SK-N-MC (cell line): ENCODE measurements around the gene SCMH1.
"Not testable (repeated sequence)": the region's sequence is repeated elsewhere in the genome, so short reads cannot be mapped to it uniquely, and the experiment has no call there.

Experiments used
- DNase-seq: peaks from one replicate; pipeline ENCODE4 v3.0.0-alpha.2; 2011; ENCODE audit warnings: low read depth, low spot score
- H3K27ac ChIP-seq: fragments of 200-600 bp; sonication (generic); 2 replicates; pipeline ENCODE4 v1.5.1; 2016; ENCODE audit warnings: mixed run types
- H3K36me3 ChIP-seq: fragments of 200-600 bp; sonication (generic); 2 replicates; pipeline ENCODE4 v1.6.1; 2017; ENCODE audit warnings: antibody characterized with exemption, low read length, mixed read lengths; ENCODE audit not compliant: insufficient read depth
- H3K4me3 ChIP-seq: fragments of 200-600 bp; sonication (generic); 2 replicates; pipeline ENCODE4 v1.5.1; 2016
- H3K9ac ChIP-seq: fragments of 200-600 bp; sonication (generic); 2 replicates; pipeline ENCODE4 v1.8.0; 2017; ENCODE audit warnings: mixed run types, mixed read lengths; ENCODE audit not compliant: insufficient read length
- H3K9me3 ChIP-seq: fragments of 200-600 bp; sonication (generic); 2 replicates; pipeline ENCODE4 v1.6.1; 2017; ENCODE audit warnings: low read depth, mild to moderate bottlenecking, antibody characterized with exemption, low read length, moderate library complexity, mixed read lengths
- EZH2 ChIP-seq: fragments of 200-600 bp; sonication (generic); IDR thresholded peaks from one replicate; pipeline ENCODE4 v1.6.1; 2017; ENCODE audit warnings: antibody characterized with exemption
- FOXP2 ChIP-seq: optimal IDR thresholded peaks from 2 replicates; pipeline ENCODE3; 2011; ENCODE audit warnings: mild to moderate bottlenecking, moderate library complexity; ENCODE audit not compliant: insufficient read depth; ENCODE audit errors: extremely low read length, control extremely low read depth
- POLR2AphosphoS5 ChIP-seq: IDR thresholded peaks from 2 replicates; pipeline ENCODE4 v1.6.1; 2012; ENCODE audit warnings: mild to moderate bottlenecking, low read depth, low read length, borderline replicate concordance

The SCMH1 gene

GRCh38 chr1:41240781-41241353 lies 1.2 kb downstream of the SCMH1 start:
- no peak for DNase-seq
- no peaks in the 10 kb centered on the region for H3K36me3 ChIP-seq
- H3K4me3 ChIP-seq, result peak overlapping the region; percentile 85
- no peaks in the 10 kb centered on the region for H3K9me3 ChIP-seq
- H3K9ac ChIP-seq, result peak overlapping the region; percentile 85
- H3K27ac ChIP-seq, result peak overlapping the region; percentile 81
- TF ChIP-seq EZH2 (no peak), FOXP2 (no peak), POLR2AphosphoS5 (no peak)

GRCh38 chr1:41239988-41240610 lies 2.0 kb downstream of the SCMH1 start:
- Histone ChIP-seq H3K9ac (no peak overlapping the region), H3K27ac (peak overlapping the region; percentile 81), H3K9me3 (no peaks in the 10 kb centered on the region), H3K36me3 (no peaks in the 10 kb centered on the region), H3K4me3 (peak overlapping the region; percentile 85)
- DNase-seq, result peak; percentile 50
- no peak for TF ChIP-seq POLR2AphosphoS5
- TF ChIP-seq EZH2, result no peak
- TF ChIP-seq FOXP2, result no peak

GRCh38 chr1:41238311-41238988 lies 3.7 kb downstream of the SCMH1 start:
- DNase-seq, result no peak

GRCh38 chr1:41236781-41237180 lies 5.3 kb downstream of the SCMH1 start:
- Histone ChIP-seq H3K36me3 (no peaks in the 10 kb centered on the region), H3K9me3 (no peaks in the 10 kb centered on the region), H3K27ac (no peak overlapping the region), H3K4me3 (no peak overlapping the region), H3K9ac (no peak overlapping the region)
- DNase-seq, result no peak
- TF ChIP-seq FOXP2 (no peak), EZH2 (no peak), POLR2AphosphoS5 (no peak)

More at GRCh38 chr1:41238311-41238988, 3.7 kb downstream of the SCMH1 start:
- TF ChIP-seq FOXP2 (no peak), EZH2 (no peak), POLR2AphosphoS5 (no peak)
- Histone ChIP-seq H3K4me3 (no peak overlapping the region), H3K9ac (no peak overlapping the region), H3K36me3 (no peaks in the 10 kb centered on the region), H3K9me3 (no peaks in the 10 kb centered on the region), H3K27ac (no peak overlapping the region)

- TF ChIP-seq FOXP2, result no peak
- no peak for TF ChIP-seq EZH2
- no peak for TF ChIP-seq POLR2AphosphoS5
- no peaks in the 10 kb centered on the region for H3K36me3 ChIP-seq
- H3K9ac ChIP-seq, result no peak overlapping the region
- no peaks in the 10 kb centered on the region for H3K9me3 ChIP-seq
- H3K4me3 ChIP-seq, result no peak overlapping the region
- DNase-seq, result no peak
- H3K27ac ChIP-seq, result no peak overlapping the region
Measured at GRCh38 chr1:41235893-41236292, 6.2 kb downstream of the SCMH1 start.

- Histone ChIP-seq H3K27ac (no peak overlapping the region), H3K9ac (no peak overlapping the region), H3K4me3 (no peak overlapping the region), H3K9me3 (no peaks in the 10 kb centered on the region), H3K36me3 (no peaks in the 10 kb centered on the region)
- TF ChIP-seq POLR2AphosphoS5, result no peak
- DNase-seq, result no peak
Measured at GRCh38 chr1:41233708-41234107, 8.4 kb downstream of the SCMH1 start.

- no peaks in the 10 kb centered on the region for H3K9me3 ChIP-seq
- H3K9ac ChIP-seq, result no peak overlapping the region
- no peak overlapping the region for H3K4me3 ChIP-seq
- H3K36me3 ChIP-seq, result no peaks in the 10 kb centered on the region
- DNase-seq, result no peak
- H3K27ac ChIP-seq, result no peak overlapping the region
- no peak for TF ChIP-seq FOXP2
- TF ChIP-seq POLR2AphosphoS5, result no peak
- no peak for TF ChIP-seq EZH2
Measured at GRCh38 chr1:41232305-41232704, 9.8 kb downstream of the SCMH1 start.

- no peak for DNase-seq
- no peak overlapping the region for H3K4me3 ChIP-seq
- TF ChIP-seq EZH2 (no peak), POLR2AphosphoS5 (no peak), FOXP2 (no peak)
- no peak overlapping the region for H3K9ac ChIP-seq
- H3K27ac ChIP-seq, result no peak overlapping the region
- no peaks in the 10 kb centered on the region for H3K36me3 ChIP-seq
- no peaks in the 10 kb centered on the region for H3K9me3 ChIP-seq
Measured at GRCh38 chr1:41230656-41231055, 11.4 kb downstream of the SCMH1 start.

GRCh38 chr1:41229219-41229618 lies 12.9 kb downstream of the SCMH1 start:
- not testable (repeated sequence) for DNase-seq, H3K27ac ChIP-seq, H3K9ac ChIP-seq, H3K4me3 ChIP-seq, H3K36me3 ChIP-seq, H3K9me3 ChIP-seq
